Endothelial cell of umbilical vein (primary cell): Measurements from ENCODE around the gene LYRM4. TPM values are rescaled to one million over a fixed set of nuclear protein-coding genes. Genes with fewer than 3 reads are reported as not detected.

Experiments
- BruUV-seq: library from RNA; stranded (reverse); fragments of 400-500 nt; replicated peaks from 2 replicates; lab custom pipeline; 2021; lab: Mats Ljungman, UMichigan
- CTCF ChIA-PET: fragments of 300-600, 350-600 bp; sonication (Branson Sonifier 250); formaldehyde crosslinking; loops from one replicate; lab custom pipeline; 2021; ENCODE audit warnings: antibody characterized with exemption, inconsistent platforms; lab: Charles Lee
- POLR2A ChIA-PET: fragments of 300-600, 350-600 bp; sonication (Branson Sonifier 250); formaldehyde crosslinking; loops from one replicate; lab custom pipeline; 2021; ENCODE audit warnings: antibody characterized with exemption, inconsistent platforms; lab: Charles Lee
- DNase-seq: peaks from one replicate; pipeline ENCODE4 v3.0.0-alpha.2; 2011; ENCODE audit warnings: low read depth, low spot score
- FAIRE-seq: peaks from 2 replicates; lab custom pipeline; 2011; peaks lifted over from hg19 to GRCh38; lab: Jason Lieb, UNC
- H2AFZ ChIP-seq: 2 replicates; pipeline ENCODE4 v1.6.0; 2012; ENCODE audit warnings: low read depth, low read length, control low read depth, inconsistent platforms
- H3K27ac ChIP-seq: 2 replicates; pipeline ENCODE4 v1.5.1; 2011; ENCODE audit warnings: low read depth, mild to moderate bottlenecking, control low read depth, low read length, moderate library complexity; ENCODE audit not compliant: insufficient read depth
- H3K27me3 ChIP-seq, 2 experiments: 2 replicates each; pipeline versions ENCODE4 v1.6.0 to v1.6.1; 2011; ENCODE audit warnings: low read length in 2 of 2, mixed read lengths in 1 of 2; ENCODE audit not compliant: control insufficient read depth in 2 of 2, insufficient read depth in 2 of 2
- H3K36me3 ChIP-seq, 2 experiments: 2 replicates in 1 of 2; 3 replicates in 1 of 2; pipeline ENCODE4 v1.5.1; 2011; ENCODE audit warnings: low read length in 2 of 2, mild to moderate bottlenecking in 1 of 2, moderate library complexity in 1 of 2; ENCODE audit not compliant: control insufficient read depth in 2 of 2, insufficient read depth in 2 of 2; ENCODE audit errors: extremely low read depth in 1 of 2
- H3K4me1 ChIP-seq: 3 replicates; pipeline ENCODE4 v1.5.1; 2011; ENCODE audit warnings: mild to moderate bottlenecking, low read length; ENCODE audit not compliant: control insufficient read depth, insufficient read depth; ENCODE audit errors: extremely low read depth
- H3K4me2 ChIP-seq: 2 replicates; pipeline ENCODE4 v1.6.1; 2011; ENCODE audit warnings: low read length, control low read depth, mixed read lengths; ENCODE audit not compliant: insufficient read depth
- H3K4me3 ChIP-seq, 3 experiments: fragments of 200-600 bp in 1 of 3; sonication (generic), shearing (Covaris generic) in 1 of 3; replicated peaks in 1 of 3; 2 replicates each; pipeline ENCODE4 v1.5.1; 2011 to 2016; ENCODE audit warnings: control low read depth in 3 of 3, low read length in 3 of 3, mild to moderate bottlenecking in 2 of 3, inconsistent platforms in 1 of 3, low read depth in 1 of 3, moderate library complexity in 1 of 3; ENCODE audit not compliant: insufficient read depth in 1 of 3
- H3K79me2 ChIP-seq: 2 replicates; pipeline ENCODE4 v1.6.0; 2012; ENCODE audit warnings: low read length, inconsistent platforms; ENCODE audit not compliant: control insufficient read depth, insufficient read depth
- H3K9ac ChIP-seq: replicated peaks from 2 replicates; pipeline ENCODE3; 2011; ENCODE audit warnings: low read length, control low read depth; ENCODE audit not compliant: insufficient read depth; ENCODE audit errors: extremely low read depth
- H3K9me1 ChIP-seq: replicated peaks from 3 replicates; pipeline ENCODE4 v1.6.0; 2011; ENCODE audit warnings: mild to moderate bottlenecking, low read length; ENCODE audit not compliant: control insufficient read depth, insufficient read depth; ENCODE audit errors: extremely low read depth
- H3K9me3 ChIP-seq: replicated peaks from 2 replicates; pipeline ENCODE4 v1.5.1; 2012; ENCODE audit warnings: low read length, inconsistent platforms; ENCODE audit not compliant: control insufficient read depth, insufficient read depth
- H4K20me1 ChIP-seq: replicated peaks from 2 replicates; pipeline ENCODE3; 2011; ENCODE audit warnings: mild to moderate bottlenecking, low read length; ENCODE audit not compliant: control insufficient read depth, insufficient read depth; ENCODE audit errors: extremely low read depth
- EZH2 ChIP-seq: IDR thresholded peaks from 2 replicates; pipeline ENCODE4 v1.6.1; 2012; ENCODE audit warnings: borderline replicate concordance, low read depth, mild to moderate bottlenecking, moderate library complexity, low read length, inconsistent platforms; ENCODE audit not compliant: severe bottlenecking
- FOS ChIP-seq: IDR thresholded peaks from 2 replicates; pipeline ENCODE4 v1.6.1; 2011; ENCODE audit warnings: mild to moderate bottlenecking, low read length, moderate library complexity, borderline replicate concordance; ENCODE audit not compliant: insufficient read depth
- GATA2 ChIP-seq: IDR thresholded peaks from 2 replicates; pipeline ENCODE4 v1.7.0; 2011; ENCODE audit warnings: low read depth, mild to moderate bottlenecking, moderate library complexity, mixed read lengths, low read length; ENCODE audit not compliant: insufficient read length, insufficient read depth
- JUN ChIP-seq: IDR thresholded peaks from 2 replicates; pipeline ENCODE4 v1.6.1; 2011; ENCODE audit warnings: borderline replicate concordance, low read depth; ENCODE audit not compliant: insufficient read length, insufficient read depth
- MYC ChIP-seq: IDR thresholded peaks from one replicate; pipeline ENCODE4 v1.6.1; 2011; ENCODE audit warnings: mild to moderate bottlenecking, low read depth, low read length
- POLR2A ChIP-seq: IDR thresholded peaks from 2 replicates; pipeline ENCODE4 v1.6.1; 2012; ENCODE audit warnings: low read depth, mild to moderate bottlenecking, control low read depth, low read length
- POLR2AphosphoS5 ChIP-seq: IDR thresholded peaks from 2 replicates; pipeline ENCODE4 v1.6.1; 2012; ENCODE audit warnings: low read depth, mild to moderate bottlenecking, control low read depth, low read length, moderate library complexity; ENCODE audit not compliant: insufficient read depth
- dilution Hi-C: fragments of 300-500 bp; cut with MboI; formaldehyde crosslinking; loops from one replicate; pipeline ENCODE4 v1.15.0; 2019; ENCODE audit warnings: low sequenced_read_pairs; ENCODE audit not compliant: extremely low pct_ligation_motif_present
- intact Hi-C: fragments of 100-400 bp; cut with micrococcal nuclease; formaldehyde crosslinking; loops from one replicate; pipeline ENCODE4 v1.10.0; 2022
- polyA plus RNA-seq, 4 experiments: library from polyadenylated mRNA; depleted of rRNA in 3 of 4; stranded (reverse) in 3 of 4; unstranded in 1 of 4; fragments of >200 nt; gene quantifications; 2 replicates each; pipeline versions ENCODE4 v1.2.1 to v1.2.3, GENCODE V29; 2011 to 2012; ENCODE audit warnings: missing spikeins in 1 of 4
- total RNA-seq: library from RNA; stranded (reverse); gene quantifications from 2 replicates; pipeline ENCODE4 v1.2.3, GENCODE V29; 2021
- TF ChIP-seq, protein P1 (sequence below): IDR thresholded peaks from 2 replicates; pipeline ENCODE4 v1.6.1; 2011; ENCODE audit not compliant: insufficient read depth, insufficient read length
- TF ChIP-seq, protein P2 (sequence below), 2 donors: IDR thresholded peaks; 1 replicate in 1 of 2; 2 replicates in 1 of 2; pipeline ENCODE4 v1.5.1; 2011; ENCODE audit warnings: low read length in 2 of 2, mild to moderate bottlenecking in 2 of 2, moderate library complexity in 2 of 2, control low read depth in 1 of 2, inconsistent platforms in 1 of 2, low read depth in 1 of 2; ENCODE audit not compliant: insufficient read depth in 1 of 2; ENCODE audit errors: extremely low read depth in 1 of 2

LYRM4 gene
- total and polyA plus RNA-seq, 2 donors (not counting 3 experiments of a cell fraction or from before 2014, with no cell fraction given) = 39.5 to 44.0 TPM

DNA sequence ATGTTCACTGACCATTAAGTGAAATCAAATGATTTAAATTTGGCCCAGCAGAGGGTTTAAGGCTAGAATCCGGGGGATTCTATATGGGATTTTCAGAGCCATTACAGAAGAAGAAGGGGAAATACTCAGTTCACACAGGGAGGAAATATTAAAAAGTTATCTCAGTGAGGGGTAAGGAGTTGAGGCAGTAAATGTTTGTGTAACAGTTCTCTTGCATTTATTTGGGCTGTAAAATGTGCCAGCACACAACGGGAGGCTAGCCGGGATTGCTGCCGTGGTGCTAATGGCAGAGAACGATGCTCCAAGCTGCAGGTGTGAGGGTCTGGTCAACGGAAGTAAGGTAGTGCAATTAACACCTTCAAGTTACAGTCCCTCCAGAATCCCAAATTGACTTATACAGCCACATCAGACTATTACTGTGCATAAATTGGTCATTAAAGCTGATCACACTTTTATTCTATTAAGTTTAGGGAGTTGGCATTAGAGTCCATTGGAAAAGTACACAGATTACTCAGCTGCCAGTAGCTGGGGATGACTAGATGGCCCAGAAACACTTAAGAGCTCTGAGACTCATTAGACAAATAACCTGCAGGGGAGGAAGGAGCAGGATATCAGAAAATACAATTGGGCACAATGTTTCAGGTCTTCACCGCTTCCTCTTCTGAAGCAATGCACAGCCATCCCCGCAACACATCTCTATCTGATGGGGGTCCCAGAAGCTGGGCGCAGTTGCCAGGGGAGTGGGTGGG, 144.3 kb downstream of the LYRM4 start:
- no TSS peak for BruUV-seq
- Histone ChIP-seq H3K4me2 (no peak overlapping the region), H3K9ac (no peak overlapping the region), H3K27me3 (no peaks in the 10 kb centered on the region), H3K9me1 (no peaks in the 10 kb centered on the region), H3K79me2 (no peaks in the 10 kb centered on the region), H3K9me3 (no peaks in the 10 kb centered on the region), H4K20me1 (no peaks in the 10 kb centered on the region), H3K27ac (no peak overlapping the region), H3K4me3 (no peak overlapping the region), H3K36me3 (no peaks in the 10 kb centered on the region), H2AFZ (no peak overlapping the region), H3K4me1 (no peaks in the 10 kb centered on the region)
- ChIA-PET CTCF (no interaction called here), POLR2A (no interaction called here)
- no peak for FAIRE-seq
- intact Hi-C loops = no loop called here
- dilution Hi-C loops = no loop called here
- no peak for DNase-seq
- TF ChIP-seq EZH2 (no peak), GATA2 (no peak), POLR2A (no peak), FOS (no peak), JUN (no peak), MYC (no peak), POLR2AphosphoS5 (no peak)
- TF ChIP-seq, protein P1, sequence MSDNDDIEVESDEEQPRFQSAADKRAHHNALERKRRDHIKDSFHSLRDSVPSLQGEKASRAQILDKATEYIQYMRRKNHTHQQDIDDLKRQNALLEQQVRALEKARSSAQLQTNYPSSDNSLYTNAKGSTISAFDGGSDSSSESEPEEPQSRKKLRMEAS = no peak
- TF ChIP-seq, protein P2, sequence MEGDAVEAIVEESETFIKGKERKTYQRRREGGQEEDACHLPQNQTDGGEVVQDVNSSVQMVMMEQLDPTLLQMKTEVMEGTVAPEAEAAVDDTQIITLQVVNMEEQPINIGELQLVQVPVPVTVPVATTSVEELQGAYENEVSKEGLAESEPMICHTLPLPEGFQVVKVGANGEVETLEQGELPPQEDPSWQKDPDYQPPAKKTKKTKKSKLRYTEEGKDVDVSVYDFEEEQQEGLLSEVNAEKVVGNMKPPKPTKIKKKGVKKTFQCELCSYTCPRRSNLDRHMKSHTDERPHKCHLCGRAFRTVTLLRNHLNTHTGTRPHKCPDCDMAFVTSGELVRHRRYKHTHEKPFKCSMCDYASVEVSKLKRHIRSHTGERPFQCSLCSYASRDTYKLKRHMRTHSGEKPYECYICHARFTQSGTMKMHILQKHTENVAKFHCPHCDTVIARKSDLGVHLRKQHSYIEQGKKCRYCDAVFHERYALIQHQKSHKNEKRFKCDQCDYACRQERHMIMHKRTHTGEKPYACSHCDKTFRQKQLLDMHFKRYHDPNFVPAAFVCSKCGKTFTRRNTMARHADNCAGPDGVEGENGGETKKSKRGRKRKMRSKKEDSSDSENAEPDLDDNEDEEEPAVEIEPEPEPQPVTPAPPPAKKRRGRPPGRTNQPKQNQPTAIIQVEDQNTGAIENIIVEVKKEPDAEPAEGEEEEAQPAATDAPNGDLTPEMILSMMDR (IDR thresholded peaks at IDR 0.05; ENCODE audit: extremely low read depth in 1 of 2, insufficient read depth in 1 of 2, low read depth in 1 of 2, low read length in 2 of 2) = no peak
